IMR-90 (cell line): Measurements from ENCODE around the gene ZFYVE26. TPM values are rescaled to one million over a fixed set of nuclear protein-coding genes. Genes with fewer than 3 reads are reported as not detected.

ENCODE experiments used
- ATAC-seq: fragments of 200-7000 bp; cut with Tn5 transposase; 2 replicates; pipeline ENCODE4 v1.9.1; 2020; ENCODE audit warnings: low read depth, mild to moderate bottlenecking, moderate library complexity
- BruUV-seq: library from RNA; stranded (reverse); fragments of 400-500 nt; replicated peaks from 2 replicates; lab custom pipeline; 2021; lab: Mats Ljungman, UMichigan
- CTCF ChIA-PET: fragments of 300-600 bp; formaldehyde crosslinking; extraction: SDS; loops from one replicate; lab custom pipeline; 2021; ENCODE audit warnings: antibody characterized with exemption; lab: Yijun Ruan, JAX
- POLR2A ChIA-PET: fragments of 300-600 bp; sonication (Branson Sonifier 250); formaldehyde crosslinking; loops from one replicate; lab custom pipeline; 2022; ENCODE audit warnings: antibody characterized with exemption; ENCODE audit not compliant: unreplicated experiment; lab: Charles Lee
- DNase-seq: peaks from one replicate; pipeline ENCODE4 v3.0.0; 2013
- H2AFZ ChIP-seq: replicated peaks from 2 replicates; pipeline ENCODE3; 2013; ENCODE audit warnings: low read length, mild to moderate bottlenecking; ENCODE audit not compliant: poor library complexity
- H2AK5ac ChIP-seq: 2 replicates; pipeline ENCODE4 v1.6.1; 2013; ENCODE audit warnings: low read depth, low read length, inconsistent platforms
- H2AK9ac ChIP-seq: replicated peaks from 2 replicates; pipeline ENCODE3; 2013; ENCODE audit warnings: mild to moderate bottlenecking, low read depth, low read length, moderate library complexity; ENCODE audit not compliant: poor library complexity
- H2BK120ac ChIP-seq: 2 replicates; pipeline ENCODE4 v1.6.1; 2013; ENCODE audit warnings: low read depth, low read length, inconsistent platforms
- H2BK15ac ChIP-seq: 3 replicates; pipeline ENCODE4 v1.6.1; 2013; ENCODE audit warnings: low read depth, low read length, inconsistent platforms
- H2BK20ac ChIP-seq: 2 replicates; pipeline ENCODE4 v1.6.1; 2013; ENCODE audit warnings: low read depth, mild to moderate bottlenecking, inconsistent platforms, low read length, moderate library complexity
- H2BK5ac ChIP-seq: 2 replicates; pipeline ENCODE4 v1.6.1; 2013; ENCODE audit warnings: mild to moderate bottlenecking, low read depth, low read length, inconsistent platforms; ENCODE audit not compliant: poor library complexity, severe bottlenecking
- H3K14ac ChIP-seq: replicated peaks from 2 replicates; pipeline ENCODE4 v1.6.1; 2013; ENCODE audit warnings: low read depth, low read length, inconsistent platforms
- H3K18ac ChIP-seq: 2 replicates; pipeline ENCODE4 v1.6.1; 2013; ENCODE audit warnings: low read depth, low read length, control low read depth
- H3K23ac ChIP-seq: 2 replicates; pipeline ENCODE4 v1.6.1; 2013; ENCODE audit warnings: low read depth, low read length, inconsistent platforms
- H3K27ac ChIP-seq: 2 replicates; pipeline ENCODE4 v1.5.1; 2013; ENCODE audit warnings: mild to moderate bottlenecking, control low read depth, low read length; ENCODE audit not compliant: insufficient read depth
- H3K27me3 ChIP-seq: 2 replicates; pipeline ENCODE4 v1.6.1; 2013; ENCODE audit warnings: low read length; ENCODE audit not compliant: control insufficient read depth, insufficient read depth
- H3K36me3 ChIP-seq: 2 replicates; pipeline ENCODE4 v1.6.1; 2013; ENCODE audit warnings: low read length, mixed read lengths; ENCODE audit not compliant: control insufficient read depth, insufficient read depth
- H3K4ac ChIP-seq: 2 replicates; pipeline ENCODE4 v1.6.1; 2013; ENCODE audit warnings: low read depth, low read length, inconsistent platforms
- H3K4me1 ChIP-seq: 2 replicates; pipeline ENCODE4 v1.6.1; 2013; ENCODE audit warnings: low read length, mixed read lengths; ENCODE audit not compliant: control insufficient read depth, insufficient read depth
- H3K4me2 ChIP-seq: 2 replicates; pipeline ENCODE4 v1.6.1; 2013; ENCODE audit warnings: low read depth, mild to moderate bottlenecking, control low read depth, low read length, moderate library complexity
- H3K4me3 ChIP-seq: 2 replicates; pipeline ENCODE4 v1.5.1; 2013; ENCODE audit warnings: low read depth, mild to moderate bottlenecking, control low read depth, low read length, moderate library complexity; ENCODE audit not compliant: insufficient read depth
- H3K56ac ChIP-seq: 2 replicates; pipeline ENCODE4 v1.6.1; 2013; ENCODE audit warnings: low read length, inconsistent platforms; ENCODE audit not compliant: insufficient read depth; ENCODE audit errors: extremely low read depth
- H3K79me1 ChIP-seq, 2 experiments: 2 replicates each; pipeline ENCODE4 v1.6.1; 2013; ENCODE audit warnings: low read length in 2 of 2, inconsistent platforms in 1 of 2, low read depth in 1 of 2
- H3K9ac ChIP-seq: 2 replicates; pipeline ENCODE4 v1.6.1; 2013; ENCODE audit warnings: low read depth, low read length, control low read depth
- H3K9me1 ChIP-seq: 2 replicates; pipeline ENCODE4 v1.6.1; 2013; ENCODE audit warnings: low read length, inconsistent platforms; ENCODE audit not compliant: insufficient read depth
- H3K9me3 ChIP-seq: 2 replicates; pipeline ENCODE4 v1.6.1; 2013; ENCODE audit warnings: low read length; ENCODE audit not compliant: control insufficient read depth, insufficient read depth
- H4K20me1 ChIP-seq: 2 replicates; pipeline ENCODE4 v1.6.1; 2013; ENCODE audit warnings: low read length, inconsistent platforms; ENCODE audit not compliant: insufficient read depth
- H4K5ac ChIP-seq: 2 replicates; pipeline ENCODE4 v1.6.1; 2013; ENCODE audit warnings: mild to moderate bottlenecking, low read depth, low read length, control low read depth
- H4K8ac ChIP-seq, 2 experiments: 2 replicates each; pipeline ENCODE4 v1.6.1; 2013; ENCODE audit warnings: low read depth in 2 of 2, low read length in 2 of 2, control low read depth in 1 of 2, inconsistent platforms in 1 of 2
- H4K91ac ChIP-seq: 2 replicates; pipeline ENCODE4 v1.6.1; 2013; ENCODE audit warnings: low read depth, low read length, inconsistent platforms; ENCODE audit not compliant: insufficient read depth
- BHLHE40 ChIP-seq: fragments of 150-350 bp; IDR thresholded peaks from 2 replicates; pipeline ENCODE4 v1.6.1; 2016; ENCODE audit warnings: mild to moderate bottlenecking, low read depth, low read length
- CEBPB ChIP-seq: IDR thresholded peaks from 2 replicates; pipeline ENCODE4 v1.6.1; 2012; ENCODE audit warnings: low read depth, low read length, improper control_type of control experiment
- CHD1 ChIP-seq: IDR thresholded peaks from 2 replicates; pipeline ENCODE4 v1.6.1; 2012; ENCODE audit warnings: low read depth, low read length, improper control_type of control experiment
- CTCF ChIP-seq: conservative IDR thresholded peaks from 2 replicates; pipeline ENCODE4 v1.5.1; 2012; ENCODE audit warnings: mild to moderate bottlenecking, low read depth, low read length, improper control_type of control experiment
- ELK1 ChIP-seq: fragments of 150-350 bp; IDR thresholded peaks from 2 replicates; pipeline ENCODE4 v1.6.1; 2016; ENCODE audit warnings: low read depth, mild to moderate bottlenecking, low read length, moderate library complexity, borderline replicate concordance
- FOS ChIP-seq: fragments of 150-350 bp; IDR thresholded peaks from 2 replicates; pipeline ENCODE4 v1.6.1; 2016; ENCODE audit warnings: low read depth, low read length
- MAFK ChIP-seq: IDR thresholded peaks from 2 replicates; pipeline ENCODE4 v1.6.1; 2012; ENCODE audit warnings: low read depth, low read length, improper control_type of control experiment
- MAZ ChIP-seq: IDR thresholded peaks from 2 replicates; pipeline ENCODE4 v1.6.1; 2012; ENCODE audit warnings: low read depth, mild to moderate bottlenecking, low read length, improper control_type of control experiment, moderate library complexity, borderline replicate concordance
- MXI1 ChIP-seq: IDR thresholded peaks from 2 replicates; pipeline ENCODE4 v1.6.1; 2012; ENCODE audit warnings: low read depth, mild to moderate bottlenecking, low read length, moderate library complexity, borderline replicate concordance
- NFE2L2 ChIP-seq: fragments of 150-350 bp; IDR thresholded peaks from 2 replicates; pipeline ENCODE4 v1.6.1; 2016; ENCODE audit warnings: low read depth, mild to moderate bottlenecking, low read length
- POLR2A ChIP-seq: IDR thresholded peaks from 2 replicates; pipeline ENCODE4 v1.6.1; 2012; ENCODE audit warnings: mild to moderate bottlenecking, low read depth, low read length
- RAD21 ChIP-seq: IDR thresholded peaks from 2 replicates; pipeline ENCODE4 v1.6.1; 2012; ENCODE audit warnings: low read length, improper control_type of control experiment
- RCOR1 ChIP-seq: IDR thresholded peaks from 2 replicates; pipeline ENCODE4 v1.6.1; 2012; ENCODE audit warnings: mild to moderate bottlenecking, low read length, improper control_type of control experiment; ENCODE audit not compliant: insufficient replicate concordance
- RFX5 ChIP-seq: IDR thresholded peaks from 2 replicates; pipeline ENCODE4 v1.8.0; 2012; ENCODE audit warnings: low read depth, mild to moderate bottlenecking, low read length, moderate library complexity
- SMC3 ChIP-seq: fragments of 150-350 bp; IDR thresholded peaks from 2 replicates; pipeline ENCODE4 v1.6.1; 2016; ENCODE audit warnings: low read depth, mild to moderate bottlenecking, antibody characterized with exemption, low read length, moderate library complexity
- USF2 ChIP-seq: fragments of 150-350 bp; IDR thresholded peaks from 2 replicates; pipeline ENCODE4 v1.6.1; 2017; ENCODE audit warnings: mild to moderate bottlenecking, antibody characterized with exemption, low read length, low read depth
- WGBS, 2 experiments: methylation state at CpG; one replicate each; pipeline versions ENCODE4 v1.1.5 to v1.1.7; 2013; ENCODE audit warnings: missing lambda C conversion rate in 2 of 2; ENCODE audit not compliant: insufficient read length in 1 of 2; ENCODE audit errors: extremely low coverage in 2 of 2; 5-methylcytosine and 5-hydroxymethylcytosine counted together
- dilution Hi-C: fragments of 300-500 bp; cut with HindIII; formaldehyde crosslinking; loops from one replicate; pipeline ENCODE4 v1.14.3; 2018; ENCODE audit warnings: low sequenced_read_pairs; ENCODE audit not compliant: unreplicated experiment
- in situ Hi-C: fragments of 300-500 bp; cut with MboI; formaldehyde crosslinking; loops from 3 replicates; pipeline ENCODE4 v1.14.3; 2019; ENCODE audit warnings: low sequenced_read_pairs, inconsistent platforms, mixed read lengths
- intact Hi-C: fragments of 100-400 bp; cut with micrococcal nuclease; formaldehyde crosslinking; loops from 2 replicates; pipeline ENCODE4 v1.10.0; 2022
- polyA plus RNA-seq, 3 experiments: library from polyadenylated mRNA; depleted of rRNA; stranded (reverse); fragments of >200 nt; gene quantifications; 2 replicates each; pipeline ENCODE4 v1.2.3, GENCODE V29; 2012; ENCODE audit warnings: low replicate concordance in 1 of 3
- total RNA-seq: library from RNA; depleted of rRNA; stranded (reverse); fragments of >200 nt; gene quantifications from 2 replicates; pipeline ENCODE4 v1.2.3, GENCODE V29; 2012

Gene ZFYVE26
- total and polyA plus RNA-seq, 2 of the 4 experiments (the other 2 are of a cell fraction) = 6.0 to 11.1 TPM

- H2AK9ac ChIP-seq = no peak overlapping the region
- no peak overlapping the region for H3K56ac ChIP-seq
- no peak for ATAC-seq
- TF ChIP-seq MAFK = no peak
- no peak for TF ChIP-seq POLR2A
- no peak for TF ChIP-seq SMC3
- no peak for TF ChIP-seq RAD21
- TF ChIP-seq MAZ = no peak
- no peak for TF ChIP-seq MXI1
- TF ChIP-seq FOS = no peak
- TF ChIP-seq ELK1 = no peak
- no peak for TF ChIP-seq RCOR1
- TF ChIP-seq CTCF = no peak
- no peak for TF ChIP-seq USF2
- TF ChIP-seq CHD1 = no peak
- no peak for TF ChIP-seq RFX5
- no peak for TF ChIP-seq BHLHE40
- TF ChIP-seq CEBPB = no peak
- TF ChIP-seq NFE2L2 = no peak
- no peaks in the 10 kb centered on the region for H3K36me3 ChIP-seq
- no peak overlapping the region for H2BK15ac ChIP-seq
- no peak overlapping the region for H3K23ac ChIP-seq
- no peak overlapping the region for H2AK5ac ChIP-seq
- ChIA-PET POLR2A (no interaction called here), CTCF (no interaction called here)
- no peaks in the 10 kb centered on the region for H3K9me1 ChIP-seq
- no peak overlapping the region for H3K14ac ChIP-seq
- H3K4me3 ChIP-seq = no peak overlapping the region
- dilution Hi-C loops = no loop called here
- H3K9ac ChIP-seq = no peak overlapping the region
- H2AFZ ChIP-seq = no peak overlapping the region
- H4K5ac ChIP-seq = no peak overlapping the region
- in situ Hi-C loops = no loop called here
- no peak overlapping the region for H2BK120ac ChIP-seq
- H4K91ac ChIP-seq = no peak overlapping the region
- peaks cover 64% of the 10 kb centered on the region for H3K27me3 ChIP-seq
- no peak overlapping the region for H2BK20ac ChIP-seq
- no peak overlapping the region for H3K18ac ChIP-seq
- no peak overlapping the region for H3K4ac ChIP-seq
- no peaks in the 10 kb centered on the region for H3K79me1 ChIP-seq
- DNase-seq = no peak
- 0 out of 2 replicates have a peak, but pooled peaks cover 4% of the 10 kb centered on the region for H3K9me3 ChIP-seq
- BruUV-seq = no TSS peak
- no CpG with 5 or more reads among the region's 5 CpGs for WGBS, 2 experiments
- no peak overlapping the region for H4K8ac ChIP-seq
- H4K20me1 ChIP-seq = no peaks in the 10 kb centered on the region
- H3K4me2 ChIP-seq = no peak overlapping the region
- intact Hi-C loops = no loop called here
- no peak overlapping the region for H2BK5ac ChIP-seq
- no peak overlapping the region for H3K27ac ChIP-seq
- H3K4me1 ChIP-seq = no peaks in the 10 kb centered on the region
Observed at GRCh38 chr14:67725171-67725570, 91.2 kb downstream of the ZFYVE26 start.
